Measurements from ENCODE around the gene ARSA.

DNA sequence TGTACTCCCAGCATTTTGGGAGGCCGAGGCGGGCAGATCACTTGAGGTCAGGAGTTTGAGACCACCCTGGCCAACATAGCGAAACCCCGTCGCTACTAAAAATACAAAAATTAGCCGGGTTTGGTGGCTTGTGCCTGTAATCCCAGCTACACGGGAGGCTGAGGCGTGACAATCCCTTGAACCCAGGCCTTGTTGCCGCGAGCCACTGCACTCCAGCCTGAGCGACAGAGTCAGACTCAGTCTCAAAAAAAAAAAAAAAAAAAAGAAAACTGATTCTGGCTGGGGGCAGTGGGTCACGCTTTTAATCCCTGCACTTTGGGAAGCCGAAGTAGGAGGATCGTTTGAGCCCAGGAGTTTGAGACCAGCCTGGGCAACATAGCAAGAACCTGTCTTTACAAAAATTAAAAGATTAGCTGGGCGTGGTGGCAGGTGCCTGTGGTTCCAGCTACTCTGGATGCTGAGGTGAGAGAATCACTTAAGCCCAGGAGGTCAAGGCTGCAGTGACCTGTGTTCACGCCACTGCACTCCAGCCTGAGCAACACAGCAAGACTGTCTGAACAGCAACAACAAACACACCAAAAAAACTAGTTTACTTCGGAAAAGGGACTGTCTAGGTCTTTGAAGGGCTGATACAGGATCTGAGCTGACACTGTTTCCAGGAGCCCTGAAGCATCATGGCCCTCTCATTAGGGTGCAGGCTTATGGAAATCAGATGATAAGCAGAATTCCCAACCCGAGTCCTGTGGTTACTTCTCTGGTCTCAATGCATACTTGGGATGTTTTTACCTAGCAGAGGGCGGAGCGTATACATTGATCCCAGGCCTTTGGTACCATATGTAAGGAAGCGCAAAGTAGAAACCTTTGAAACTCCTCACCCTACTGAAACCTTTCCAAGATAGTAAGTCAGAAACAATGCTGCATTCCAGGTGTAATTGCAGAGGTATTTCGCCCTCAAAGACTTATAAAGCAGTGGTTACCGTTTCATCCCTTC lies 43.6 kb downstream of the ARSA start:
- TF ChIP-seq CTCF (IDR thresholded peaks at IDR 0.05) (no peak), POLR2A (IDR thresholded peaks at IDR 0.05) (no peak)
